DMS 273 (cell line): Measurements from ENCODE around the gene GLIS1.

Source experiments
- DNase-seq: peaks from one replicate; lab custom pipeline; 2025; ENCODE audit not compliant: unreplicated experiment; lab: John Stamatoyannopoulos, UW

Gene GLIS1

DNA sequence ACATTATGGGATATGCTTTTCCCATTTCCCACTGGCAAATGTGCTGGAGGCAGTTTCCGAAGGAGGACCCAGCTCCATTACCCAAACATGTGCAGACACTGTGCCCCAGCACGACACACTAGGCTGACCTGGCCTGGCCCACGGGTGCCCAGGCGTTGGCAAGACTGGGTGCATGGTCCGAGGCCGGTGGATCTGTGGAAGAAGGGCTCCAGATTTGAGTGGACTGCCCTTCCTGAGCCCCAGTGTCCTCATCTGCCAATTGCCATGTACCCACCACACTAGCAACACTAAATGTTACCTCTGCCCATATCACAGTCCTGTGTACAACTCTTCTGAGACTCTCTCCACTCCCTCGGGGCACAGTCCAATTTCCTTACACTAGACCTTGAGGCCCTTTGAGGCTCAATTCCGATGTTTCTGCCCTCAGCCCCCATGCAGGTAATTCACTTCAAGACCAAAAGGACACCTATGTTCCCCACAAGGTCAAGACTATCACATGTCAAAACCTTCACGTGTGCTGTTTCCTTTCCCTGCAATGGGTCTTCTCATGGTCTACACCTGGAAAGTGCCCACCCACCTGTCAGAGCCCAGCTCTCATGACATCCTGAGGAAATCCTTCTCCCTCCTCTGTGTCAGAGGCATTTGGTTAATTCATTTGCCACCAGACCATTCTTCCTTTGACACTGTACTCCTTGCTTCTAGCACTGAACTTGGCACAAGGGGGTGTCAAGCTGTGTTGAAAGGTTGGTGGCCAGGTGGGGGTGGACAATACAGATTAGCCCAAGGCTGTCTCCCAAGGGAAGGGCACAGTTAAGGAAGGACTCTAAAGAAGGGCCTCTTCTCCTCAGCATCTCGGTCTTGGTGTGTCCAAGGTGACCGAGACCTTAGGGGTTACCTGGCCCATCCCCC lies 154.8 kb downstream of the GLIS1 start:
- DNase-seq = no peak

DNA sequence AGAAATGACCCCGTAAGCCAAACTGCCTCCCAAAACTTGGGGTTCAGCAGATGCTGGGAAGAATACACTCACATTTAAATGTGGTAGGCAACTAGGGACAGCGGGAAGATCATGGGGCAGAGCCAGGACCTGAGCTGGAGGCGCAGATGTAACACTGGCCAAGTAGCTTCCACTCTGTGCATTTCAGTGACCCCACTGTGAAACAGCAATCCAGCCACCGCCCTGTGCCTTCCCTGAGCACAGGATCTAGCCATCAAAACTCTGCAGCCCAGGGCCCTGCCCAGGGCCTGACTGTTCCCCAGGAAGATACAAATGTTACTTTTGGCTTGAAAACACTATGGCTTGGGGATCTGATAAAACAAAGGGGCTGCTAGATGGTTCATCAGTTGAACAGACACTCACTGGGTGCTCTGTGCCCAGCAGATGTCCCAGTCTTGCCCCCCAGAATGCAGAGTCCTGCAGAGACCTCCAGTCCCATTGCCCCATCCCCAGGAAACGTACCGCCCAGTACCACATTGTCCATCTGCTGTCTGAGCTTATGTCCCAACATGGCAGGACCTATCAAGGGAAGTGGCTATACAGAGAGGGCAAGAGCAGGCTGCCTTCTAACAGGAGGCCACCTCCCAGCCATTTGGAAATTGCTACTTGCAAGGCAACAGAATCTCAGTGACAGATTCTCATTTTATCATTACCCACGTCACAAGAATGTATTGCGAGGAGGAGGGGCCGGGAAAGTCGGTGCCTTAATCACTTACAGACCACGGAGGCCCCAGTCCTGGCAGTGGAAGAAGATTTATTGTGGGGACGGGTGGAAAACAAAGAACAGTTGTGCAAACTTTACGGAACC lies 155.7 kb downstream of the GLIS1 start:
- no peak for DNase-seq

DNA sequence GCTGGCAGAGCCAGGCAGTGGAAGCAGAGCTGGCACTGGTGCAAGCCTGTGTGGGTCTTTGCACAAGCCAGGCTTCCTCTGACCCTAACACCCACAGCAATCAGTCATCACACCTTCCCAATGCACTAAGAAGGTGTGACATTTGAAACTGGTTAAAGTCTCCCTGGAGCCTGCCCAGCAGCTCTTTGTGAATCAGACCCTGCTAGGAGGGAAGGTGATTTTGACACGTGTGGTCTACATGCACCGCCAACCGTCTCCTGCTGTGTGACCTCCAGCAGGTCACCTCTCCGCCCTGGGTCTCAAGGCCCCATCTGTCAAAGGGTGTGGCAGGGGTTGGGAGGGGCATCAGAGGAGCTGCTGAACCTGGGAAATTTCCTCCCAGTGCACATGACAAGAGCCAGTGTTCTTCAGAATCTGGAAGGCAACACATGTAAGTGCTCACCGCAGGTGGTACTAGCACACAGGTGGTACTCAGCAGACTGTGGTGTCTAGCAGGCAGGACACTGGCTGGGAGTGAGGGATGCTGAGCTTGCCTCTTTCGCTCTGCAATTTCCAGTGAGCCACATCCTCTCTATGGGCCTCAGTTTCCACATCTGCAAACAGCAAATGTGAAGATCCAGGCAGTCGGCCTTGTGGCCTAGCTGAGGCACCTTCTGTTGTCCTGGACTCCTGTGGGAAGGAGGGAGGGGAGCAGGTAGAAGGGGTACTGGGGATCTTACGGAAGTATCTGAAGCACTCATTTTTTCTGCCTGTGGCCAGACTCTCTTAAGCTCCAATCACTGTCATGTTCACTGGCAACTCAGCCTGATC lies 156.5 kb downstream of the GLIS1 start:
- peak; percentile 73 for DNase-seq

DNA sequence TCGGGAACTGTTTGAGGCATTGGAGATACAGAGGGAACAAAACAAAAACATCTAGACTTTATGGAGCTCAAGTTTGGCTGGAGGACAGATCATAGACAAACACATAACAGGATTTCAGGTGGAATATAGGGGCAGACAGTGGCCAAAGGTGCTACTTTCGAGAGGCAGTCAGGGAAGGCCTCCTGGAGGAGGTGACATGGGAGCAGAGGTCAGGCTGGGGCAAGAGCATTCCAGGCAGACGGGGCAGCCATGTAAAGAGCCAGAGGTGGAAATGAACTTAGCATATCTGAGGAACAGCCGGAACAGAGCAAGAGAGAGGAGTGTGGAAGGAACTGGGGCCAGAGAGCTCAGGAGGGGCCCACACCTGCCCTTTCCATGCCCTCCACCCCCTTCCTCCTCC lies 157.5 kb downstream of the GLIS1 start:
- DNase-seq = no peak

DNA sequence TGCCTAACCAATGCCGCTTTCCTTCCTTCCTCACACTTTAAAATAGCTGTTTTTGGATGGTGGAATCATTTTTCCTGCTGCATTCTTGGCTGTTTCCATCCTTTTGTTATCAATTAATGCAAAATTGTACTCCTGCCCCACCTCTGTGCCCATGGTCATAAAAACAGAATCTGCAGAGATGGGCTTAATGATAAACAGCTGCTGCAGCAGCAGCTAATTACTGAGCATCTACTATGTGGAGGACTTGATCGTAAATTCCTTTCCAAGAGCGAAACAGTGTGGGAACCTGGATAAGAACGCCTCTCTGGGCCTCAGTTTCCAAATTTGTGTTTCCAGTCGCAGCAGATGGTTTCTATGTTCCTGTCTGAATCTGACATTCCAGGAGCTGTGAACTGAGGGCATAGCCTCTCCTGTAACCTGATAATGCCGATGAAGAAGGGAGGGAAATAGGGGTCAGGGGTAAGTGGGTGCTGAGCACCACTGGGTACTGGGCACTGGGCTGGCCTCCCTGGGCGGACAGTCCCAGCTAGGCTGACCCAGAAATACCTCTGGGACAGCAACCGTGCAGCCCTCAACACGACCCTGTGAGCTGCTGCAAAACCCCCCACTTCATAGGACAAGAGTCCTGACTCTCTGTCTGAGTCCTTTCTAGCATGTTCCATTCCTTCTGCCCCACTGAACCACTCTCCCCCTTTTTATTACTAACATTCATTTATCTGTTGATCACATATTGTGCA lies 158.1 kb downstream of the GLIS1 start:
- DNase-seq = peak; percentile 29

DNA sequence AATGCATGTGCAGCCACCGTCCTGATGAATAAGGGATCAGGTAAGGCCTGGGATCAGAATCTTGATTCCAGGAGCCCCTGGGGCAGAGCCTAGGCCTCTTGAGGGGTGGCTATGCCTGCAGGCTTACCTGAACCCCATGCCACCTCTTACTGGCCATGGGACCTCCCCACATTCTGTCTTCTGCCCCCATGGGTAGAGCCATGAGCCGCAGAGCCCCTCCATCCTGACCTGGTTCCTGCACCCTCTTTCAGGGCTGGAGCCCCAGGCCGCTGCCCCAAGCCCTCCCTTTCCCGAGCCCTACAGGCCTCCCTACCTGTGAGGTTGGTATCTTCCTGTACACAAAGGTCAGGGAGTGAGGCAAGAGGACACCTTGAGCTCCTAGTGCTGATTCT lies 159.0 kb downstream of the GLIS1 start:
- no peak for DNase-seq

DNA sequence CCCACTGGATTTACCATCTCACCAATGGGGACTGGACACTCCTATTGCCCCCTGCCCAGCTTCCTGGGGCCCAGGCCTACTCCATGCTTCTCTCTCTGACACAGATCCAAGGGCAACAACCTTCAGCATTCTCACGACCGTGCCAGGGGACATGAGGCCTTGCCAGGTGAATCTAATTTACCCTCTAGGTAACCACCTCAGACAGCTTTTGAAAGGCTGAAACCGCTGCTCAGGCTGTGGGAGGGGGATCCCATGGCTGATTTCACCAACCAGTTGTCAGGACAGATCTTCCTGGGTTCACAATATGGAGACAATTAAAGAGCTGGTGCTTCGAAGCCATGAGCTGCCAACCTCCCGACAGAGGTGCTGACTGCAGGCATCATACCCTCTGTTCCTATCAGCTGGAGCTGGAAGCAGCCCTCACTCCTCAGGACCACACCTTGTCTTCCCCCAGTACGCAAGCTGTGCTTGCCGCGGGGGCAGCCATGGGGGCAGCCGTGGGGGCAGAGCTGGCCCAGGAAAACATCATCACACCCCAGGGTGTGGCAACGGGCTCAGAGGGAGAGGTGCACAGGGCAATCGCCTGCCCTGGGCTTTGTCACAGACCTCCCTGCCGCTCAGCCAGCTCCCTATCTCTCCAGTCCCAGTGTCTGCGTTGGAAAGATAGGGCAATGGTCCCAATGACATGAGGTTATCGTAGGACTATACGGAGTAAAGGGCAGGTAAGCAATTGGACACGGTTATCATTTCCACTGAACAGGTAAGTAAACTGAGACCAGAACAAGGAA lies 159.5 kb downstream of the GLIS1 start:
- no peak for DNase-seq

DNA sequence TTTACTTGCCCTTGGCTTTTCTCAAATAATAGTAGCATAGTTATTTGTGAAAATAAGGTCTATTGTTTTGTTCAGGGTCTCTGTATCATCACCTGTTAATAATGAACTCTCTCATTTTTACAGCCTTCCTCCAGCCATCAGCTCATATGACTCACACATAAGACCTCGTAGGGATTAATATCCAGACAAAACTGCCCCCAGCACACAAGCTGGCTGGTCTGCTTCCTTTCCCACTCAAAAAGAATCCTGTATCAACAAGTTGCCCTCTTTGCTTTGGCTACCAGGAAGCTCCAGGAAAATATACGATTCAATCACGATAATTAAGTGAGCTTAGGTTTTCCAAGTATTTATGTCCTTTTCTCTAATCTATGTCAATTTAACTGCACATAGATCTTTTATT lies 160.6 kb downstream of the GLIS1 start:
- no peak for DNase-seq

DNA sequence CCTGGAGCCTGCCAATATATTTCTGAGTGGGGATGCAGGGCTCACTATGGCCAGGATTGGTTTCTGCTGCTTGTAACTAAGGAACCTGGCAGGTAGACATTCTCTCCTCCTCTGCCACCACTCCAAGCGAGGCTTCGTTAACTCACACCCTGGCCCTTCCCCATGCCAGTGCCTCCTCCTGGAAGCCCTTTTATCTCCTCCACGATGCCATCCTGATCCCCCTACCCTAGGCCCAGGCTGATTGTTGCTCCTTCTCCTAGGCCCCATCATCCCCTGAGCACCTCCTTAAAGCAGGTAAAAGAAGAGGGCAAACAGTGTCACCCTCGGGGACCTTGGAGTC lies 161.2 kb downstream of the GLIS1 start:
- DNase-seq = no peak

DNA sequence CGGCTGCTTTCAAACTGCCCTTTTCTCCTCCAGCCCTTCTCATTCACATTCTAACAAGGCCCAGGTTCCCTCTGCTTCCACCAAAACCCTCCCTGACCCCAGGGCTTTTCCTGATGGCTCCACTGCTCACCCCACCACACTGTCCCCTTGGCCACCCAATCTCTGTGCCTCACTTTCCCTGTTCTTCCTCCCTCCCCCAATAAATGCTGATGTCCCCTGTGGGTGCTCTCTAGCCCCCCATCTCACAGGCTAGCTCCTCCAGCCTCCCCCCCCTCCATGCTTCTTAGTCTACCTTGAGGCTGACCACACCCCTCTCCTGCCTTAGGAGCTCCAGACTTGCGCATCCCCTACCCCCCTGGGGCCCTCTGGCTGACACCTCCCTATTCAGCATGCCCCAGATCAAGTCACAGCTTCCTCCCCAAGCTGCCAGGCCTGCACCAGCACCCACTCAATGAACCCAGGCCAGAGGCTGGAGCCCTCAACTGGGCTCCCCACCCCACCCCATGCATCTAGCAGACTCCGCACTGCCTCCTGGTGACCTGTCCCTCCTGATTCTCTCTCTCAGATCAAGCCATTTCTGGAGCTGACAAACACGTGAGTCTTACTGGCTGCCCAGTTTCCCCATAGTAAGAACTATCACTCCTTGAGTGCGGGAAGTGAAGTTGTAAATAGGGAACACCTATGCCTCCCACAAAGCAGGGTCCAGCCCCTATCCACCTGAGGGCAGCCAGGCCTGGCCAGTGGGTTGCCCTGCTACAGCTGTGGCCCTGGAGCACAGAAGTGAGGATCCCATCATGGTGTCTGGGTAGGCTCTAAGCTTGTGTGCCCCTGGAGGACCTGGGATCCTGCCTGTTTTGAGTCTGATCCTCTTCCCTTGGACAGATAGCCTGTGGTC lies 161.9 kb downstream of the GLIS1 start:
- DNase-seq = no peak

DNA sequence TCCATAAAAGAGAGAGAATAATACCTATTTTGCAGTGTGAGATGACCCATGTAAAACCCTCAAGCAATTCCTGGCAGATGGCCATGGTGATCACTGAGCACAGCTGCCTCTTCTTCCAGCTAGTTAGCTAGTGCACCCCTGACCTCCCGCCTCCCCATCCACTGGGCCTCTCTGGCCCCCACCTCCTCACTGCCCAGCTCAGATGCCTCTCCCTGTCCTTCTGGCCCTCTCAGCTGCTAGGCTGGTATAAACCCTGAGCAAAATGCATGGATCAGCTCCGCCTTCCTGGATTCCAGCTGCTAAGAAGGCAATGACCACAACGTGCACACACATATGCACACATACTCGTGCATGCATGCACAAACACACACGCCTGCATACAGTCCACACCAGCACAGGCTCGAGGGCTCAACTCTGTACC lies 162.6 kb downstream of the GLIS1 start:
- peak; percentile 59 for DNase-seq

DNA sequence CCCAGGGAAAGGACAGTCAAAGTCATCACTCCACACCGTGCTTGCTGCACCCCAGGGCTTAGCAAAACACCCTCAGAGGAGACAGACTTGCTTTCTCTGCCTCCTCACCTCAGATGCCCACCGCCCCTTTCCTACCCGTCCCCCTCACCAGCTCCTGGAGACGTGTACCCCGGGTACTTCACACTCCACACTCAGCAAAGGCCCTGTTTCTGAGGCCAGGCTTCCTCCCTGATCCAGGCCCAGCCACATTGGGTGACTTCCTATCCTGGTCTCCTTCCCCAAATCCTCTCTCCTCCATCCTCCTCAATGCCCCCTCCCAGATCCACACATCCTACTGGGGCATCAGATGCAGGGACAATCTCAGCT lies 163.0 kb downstream of the GLIS1 start:
- no peak for DNase-seq

DNA sequence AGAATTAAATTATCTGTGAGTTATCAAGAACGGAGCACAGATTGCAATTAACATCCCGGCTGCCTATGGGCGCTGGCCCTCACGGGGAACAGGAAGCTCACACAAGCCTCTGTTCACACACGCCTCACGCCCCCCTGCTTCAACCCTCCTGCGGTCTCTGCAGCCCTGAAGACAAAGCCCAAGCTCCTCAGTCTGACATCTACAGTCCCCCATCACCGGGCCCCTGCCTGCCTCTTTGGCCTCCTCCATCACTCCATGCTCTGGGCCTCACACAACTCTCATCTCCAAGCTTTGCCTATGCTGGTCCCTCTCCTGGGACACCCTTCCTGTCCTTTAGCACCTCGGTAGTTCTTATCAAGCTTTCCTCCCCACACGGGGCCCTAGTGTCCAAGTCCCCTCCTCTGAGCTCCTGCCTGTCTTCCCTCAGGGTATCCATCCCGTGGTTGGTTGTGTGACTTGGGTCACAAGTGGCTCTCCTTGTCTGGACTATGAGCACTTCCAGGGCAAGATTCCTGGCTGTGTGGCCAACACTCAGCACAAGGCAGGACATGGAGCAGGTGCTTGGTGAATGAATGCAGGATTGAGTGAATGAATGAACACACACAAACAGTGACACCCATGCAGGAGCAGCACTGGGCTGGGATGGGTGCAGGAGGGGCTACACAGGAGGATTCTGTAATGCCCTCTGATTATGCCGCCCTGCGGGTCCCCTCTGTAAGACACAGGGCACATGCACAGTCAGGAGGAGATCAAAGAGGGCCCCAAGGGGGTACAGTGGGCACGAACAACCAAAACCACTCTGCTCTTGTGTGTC lies 163.6 kb downstream of the GLIS1 start:
- no peak for DNase-seq

DNA sequence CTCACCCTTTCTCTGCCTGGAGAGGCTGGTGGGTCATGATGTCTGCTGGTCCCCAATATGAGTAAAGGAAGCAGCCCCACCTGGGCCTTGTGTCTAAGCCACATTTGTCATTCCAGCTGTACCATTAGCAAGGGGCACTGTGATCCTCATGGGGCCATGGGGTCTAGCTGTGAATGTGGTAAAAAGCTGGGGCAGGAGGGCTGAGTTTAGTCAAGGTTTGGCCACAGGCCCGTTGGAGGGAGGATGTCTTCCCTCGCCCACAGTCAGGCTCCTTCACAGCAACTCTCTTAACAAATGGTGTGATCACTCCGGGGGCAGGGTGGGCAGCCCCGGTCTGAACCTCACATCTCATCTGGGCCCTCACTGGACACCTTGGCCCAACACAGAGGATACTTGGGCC lies 164.3 kb downstream of the GLIS1 start:
- DNase-seq = no peak

DNA sequence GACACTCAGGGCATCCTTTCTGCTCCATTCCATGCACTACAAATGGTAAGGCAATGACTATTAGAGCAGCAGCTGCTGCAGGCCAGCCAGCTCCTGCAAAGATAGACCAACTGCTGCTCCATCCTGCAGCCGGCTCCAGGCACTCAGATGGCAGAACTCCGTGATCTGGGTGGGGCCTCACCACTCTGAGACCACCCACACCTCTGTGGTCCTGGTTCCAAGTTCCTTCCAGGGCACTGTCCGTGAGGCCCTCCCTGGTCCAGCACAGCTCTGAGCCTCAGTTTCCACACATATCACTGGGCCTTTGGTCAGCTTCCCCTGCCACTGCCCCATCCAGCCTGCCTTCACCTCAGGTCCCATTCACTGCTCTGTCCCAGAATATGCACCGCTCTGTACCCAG lies 165.0 kb downstream of the GLIS1 start:
- DNase-seq = peak; percentile 71

DNA sequence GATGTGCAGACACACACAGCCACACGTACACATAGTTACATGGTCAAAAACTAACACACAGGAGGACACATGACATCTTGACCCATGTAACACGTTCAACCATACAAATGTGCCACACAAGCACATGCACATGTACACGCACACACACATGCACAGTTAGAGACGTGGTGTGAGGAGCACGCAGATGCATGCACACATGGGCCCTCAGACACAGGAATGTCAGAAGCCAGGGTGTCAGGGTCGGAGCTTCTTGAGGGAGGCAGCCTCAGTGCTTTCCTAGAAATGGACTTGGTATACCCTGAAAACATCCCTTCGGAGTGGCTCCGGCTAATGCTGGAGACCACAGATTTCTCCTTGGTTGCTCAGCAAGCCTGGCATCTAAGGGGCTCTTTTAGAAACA lies 165.4 kb downstream of the GLIS1 start:
- DNase-seq = no peak

DNA sequence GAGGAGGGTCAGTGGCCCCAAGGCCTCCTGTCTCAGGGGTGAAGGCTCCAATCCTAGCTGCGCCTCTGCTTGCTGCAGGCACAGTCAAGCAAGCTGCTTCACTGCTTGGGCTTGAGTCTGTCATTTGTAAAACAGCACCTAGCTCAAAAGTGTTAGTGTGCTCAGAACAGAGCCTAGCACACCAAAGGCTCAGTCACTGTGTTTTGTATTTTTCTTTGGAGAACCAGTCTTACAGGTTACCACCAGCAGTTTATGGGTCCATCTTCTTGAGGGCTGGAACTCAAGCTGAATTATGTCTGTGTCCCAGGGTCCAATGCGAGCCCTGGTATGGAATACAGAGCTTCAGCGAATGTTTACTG lies 166.2 kb downstream of the GLIS1 start:
- no peak for DNase-seq

DNA sequence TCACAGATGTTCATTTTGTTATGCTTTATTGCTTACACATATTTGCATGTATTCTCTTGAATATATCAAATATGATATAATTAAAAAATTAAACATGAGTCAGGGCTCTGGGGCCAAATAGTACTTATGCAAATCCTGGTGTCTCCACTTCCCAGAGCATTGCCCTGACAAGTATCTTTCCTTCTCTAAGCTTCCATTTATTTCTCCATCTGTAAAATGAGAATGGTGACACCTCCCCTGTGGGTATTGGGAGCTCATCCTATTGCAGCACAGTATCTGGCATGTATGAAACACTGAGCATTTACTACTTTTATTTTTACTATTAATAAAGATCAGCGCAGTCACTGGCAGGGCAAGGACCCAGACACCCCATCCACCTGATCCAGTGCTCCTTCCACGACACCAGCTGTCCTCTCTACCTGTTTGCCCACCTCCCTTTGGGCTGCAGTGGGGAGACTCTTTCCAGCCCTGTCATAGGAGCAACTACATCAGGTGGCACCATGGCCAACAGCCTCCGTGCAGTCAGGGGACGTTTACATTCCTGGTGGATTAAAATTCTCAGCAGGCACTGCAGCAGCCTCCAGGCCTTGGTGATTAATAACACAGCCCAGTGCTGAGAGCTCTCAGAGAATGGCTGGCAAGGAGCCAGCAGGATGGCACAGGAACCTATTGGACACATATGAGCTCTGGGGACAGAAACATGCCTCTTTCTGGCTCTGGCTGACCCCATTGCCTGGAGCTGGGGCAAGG lies 166.7 kb downstream of the GLIS1 start:
- DNase-seq = peak; percentile 81
